HCT116 (cell line): ENCODE measurements around the gene KSR2. TPM values are rescaled to one million over a fixed set of nuclear protein-coding genes. Genes with fewer than 3 reads are reported as not detected.

ENCODE experiments used
- ATAC-seq: fragments of 200-7000 bp; cut with Tn5 transposase; 2 replicates; pipeline ENCODE4 v1.9.1; 2020; ENCODE audit warnings: mild to moderate bottlenecking, moderate library complexity
- BruUV-seq: library from RNA; stranded (reverse); fragments of 400-500 nt; replicated peaks from 2 replicates; lab custom pipeline; 2021; lab: Mats Ljungman, UMichigan
- CTCF ChIA-PET: fragments of 300-600 bp; sonication (Branson Sonifier 250); formaldehyde crosslinking; loops from one replicate; lab custom pipeline; 2021; ENCODE audit warnings: antibody characterized with exemption; lab: Charles Lee
- POLR2A ChIA-PET: fragments of 300-600, 350-600 bp; sonication (Branson Sonifier 250); formaldehyde crosslinking; loops from one replicate; lab custom pipeline; 2021; ENCODE audit warnings: antibody characterized with exemption; lab: Charles Lee
- RAD21 ChIA-PET, 2 experiments: fragments of 300-600 bp; sonication (Branson Sonifier 250); formaldehyde crosslinking; loops; one replicate each; lab custom pipeline; 2023; ENCODE audit warnings: low total read pairs in 2 of 2; ENCODE audit not compliant: uncharacterized antibody in 2 of 2, unreplicated experiment in 2 of 2, low non-redundant PET in 1 of 2; lab: Charles Lee
- DNase-seq: peaks from one replicate; pipeline ENCODE4 v3.0.0-alpha.2; 2010; ENCODE audit warnings: low read depth, low spot score
- H2AFZ ChIP-seq: fragments of 200-600 bp; shearing (Covaris generic), sonication (generic); 2 replicates; pipeline ENCODE4 v1.6.1; 2017; ENCODE audit warnings: low read depth, mixed run types, mixed read lengths, antibody characterized with exemption, low read length; ENCODE audit not compliant: poor library complexity, severe bottlenecking
- H3K27ac ChIP-seq: 2 replicates; pipeline ENCODE4 v1.5.1; 2012; ENCODE audit warnings: low read depth, low read length
- H3K27me3 ChIP-seq: fragments of 200-600 bp; sonication (generic); 2 replicates; pipeline ENCODE4 v1.6.1; 2016; ENCODE audit warnings: mixed run types, low read length, mixed read lengths; ENCODE audit not compliant: insufficient read depth
- H3K36me3 ChIP-seq, 2 experiments: fragments of 200-500 bp in 1 of 2; fragments of 200-600 bp in 1 of 2; sonication (Bioruptor generic) in 1 of 2; sonication (generic) in 1 of 2; 2 replicates each; pipeline versions ENCODE4 v1.5.1 to v1.6.1; 2014 to 2016; ENCODE audit warnings: low read length in 2 of 2, inconsistent platforms in 1 of 2, mixed read lengths in 1 of 2, mixed run types in 1 of 2; ENCODE audit not compliant: insufficient read depth in 2 of 2, control insufficient read depth in 1 of 2
- H3K4me1 ChIP-seq, 2 experiments: fragments of 200-600 bp in 1 of 2; sonication (generic) in 1 of 2; 2 replicates each; pipeline versions ENCODE4 v1.5.1 to v1.6.1; 2012 to 2017; ENCODE audit warnings: low read length in 2 of 2, inconsistent platforms in 1 of 2, mild to moderate bottlenecking in 1 of 2, mixed read lengths in 1 of 2, mixed run types in 1 of 2, moderate library complexity in 1 of 2; ENCODE audit not compliant: insufficient read depth in 2 of 2, control insufficient read depth in 1 of 2
- H3K4me2 ChIP-seq: fragments of 200-600 bp; sonication (generic); 2 replicates; pipeline ENCODE4 v1.6.1; 2017; ENCODE audit warnings: mixed run types, low read length, mixed read lengths
- H3K4me3 ChIP-seq, 2 experiments: fragments of 200-600 bp in 1 of 2; sonication (generic) in 1 of 2; replicated peaks in 1 of 2; 2 replicates each; pipeline ENCODE4 v1.5.1; 2011 to 2016; ENCODE audit warnings: low read length in 2 of 2, control low read depth in 1 of 2, low read depth in 1 of 2, mild to moderate bottlenecking in 1 of 2, mixed read lengths in 1 of 2, mixed run types in 1 of 2
- H3K79me2 ChIP-seq: fragments of 200-600 bp; sonication (generic); 2 replicates; pipeline ENCODE4 v1.6.1; 2017; ENCODE audit warnings: mild to moderate bottlenecking, mixed run types, low read length, moderate library complexity, mixed read lengths; ENCODE audit not compliant: insufficient read depth
- H3K9ac ChIP-seq: fragments of 200-600 bp; sonication (generic); 2 replicates; pipeline ENCODE4 v1.6.1; 2016; ENCODE audit warnings: low read length, mixed read lengths
- H3K9me2 ChIP-seq: fragments of 200-600 bp; sonication (generic), shearing (Covaris generic); 2 replicates; pipeline ENCODE4 v1.6.1; 2017; ENCODE audit warnings: mixed run types, mild to moderate bottlenecking, moderate library complexity; ENCODE audit not compliant: insufficient read depth
- H3K9me3 ChIP-seq, 2 experiments: fragments of 200-500 bp in 1 of 2; fragments of 200-600 bp in 1 of 2; sonication (Bioruptor generic) in 1 of 2; sonication (generic) in 1 of 2; 2 replicates each; pipeline ENCODE4 v1.6.1; 2014 to 2017; ENCODE audit warnings: low read length in 2 of 2, mixed read lengths in 2 of 2, inconsistent platforms in 1 of 2, low read depth in 1 of 2, mild to moderate bottlenecking in 1 of 2, mixed run types in 1 of 2, moderate library complexity in 1 of 2; ENCODE audit not compliant: control insufficient read depth in 1 of 2, insufficient read depth in 1 of 2
- H4K20me1 ChIP-seq: fragments of 200-600 bp; sonication (generic), shearing (Covaris generic); 2 replicates; pipeline ENCODE4 v1.6.1; 2017; ENCODE audit warnings: mixed run types, mild to moderate bottlenecking, moderate library complexity; ENCODE audit not compliant: insufficient read depth
- ATF3 ChIP-seq: IDR thresholded peaks from 2 replicates; pipeline ENCODE4 v1.6.1; 2012
- CBX3 ChIP-seq: IDR thresholded peaks from 2 replicates; pipeline ENCODE4 v1.6.1; 2012; ENCODE audit warnings: low read depth
- CTCF ChIP-seq, 3 experiments: fragments of 200-600 bp in 1 of 3; sonication (generic) in 1 of 3; IDR thresholded peaks in 2 of 3; conservative IDR thresholded peaks in 1 of 3; 2 replicates each; pipeline ENCODE4 v1.5.1; 2012 to 2017; ENCODE audit warnings: low read depth in 2 of 3, low read length in 2 of 3, antibody characterized with exemption in 1 of 3, borderline replicate concordance in 1 of 3, control low read depth in 1 of 3, mild to moderate bottlenecking in 1 of 3, mixed read lengths in 1 of 3, mixed run types in 1 of 3, moderate library complexity in 1 of 3; ENCODE audit not compliant: insufficient read depth in 1 of 3
- EGR1 ChIP-seq: IDR thresholded peaks from 2 replicates; pipeline ENCODE4 v1.6.1; 2012; ENCODE audit warnings: low read depth
- EZH2 ChIP-seq: fragments of 200-600 bp; sonication (generic); IDR thresholded peaks from 2 replicates; pipeline ENCODE4 v1.6.1; 2017; ENCODE audit warnings: antibody characterized with exemption, mixed run types
- EZH2phosphoT487 ChIP-seq: fragments of 200-600 bp; IDR thresholded peaks from 2 replicates; pipeline ENCODE4 v1.6.1; 2018; ENCODE audit warnings: antibody characterized with exemption, borderline replicate concordance
- FOSL1 ChIP-seq: IDR thresholded peaks from 2 replicates; pipeline ENCODE4 v1.6.1; 2012; ENCODE audit warnings: low read depth
- JUND ChIP-seq: IDR thresholded peaks from 2 replicates; pipeline ENCODE4 v1.6.1; 2012
- MAX ChIP-seq: IDR thresholded peaks from 2 replicates; pipeline ENCODE4 v1.6.1; 2012
- POLR2A ChIP-seq: IDR thresholded peaks from 2 replicates; pipeline ENCODE4 v1.7.0; 2011; ENCODE audit warnings: borderline replicate concordance; ENCODE audit not compliant: insufficient read depth, insufficient read length; ENCODE audit errors: extremely low read depth
- POLR2AphosphoS5 ChIP-seq: IDR thresholded peaks from 2 replicates; pipeline ENCODE4 v1.6.1; 2011; ENCODE audit warnings: mild to moderate bottlenecking, low read depth, low read length, moderate library complexity
- RAD21 ChIP-seq: IDR thresholded peaks from 2 replicates; pipeline ENCODE4 v1.6.1; 2012; ENCODE audit warnings: low read depth, mild to moderate bottlenecking
- SRF ChIP-seq: IDR thresholded peaks from 2 replicates; pipeline ENCODE4 v1.6.1; 2012; ENCODE audit warnings: low read depth
- TCF7L2 ChIP-seq: IDR thresholded peaks from 2 replicates; pipeline ENCODE4 v1.7.0; 2011; ENCODE audit warnings: borderline replicate concordance, inconsistent platforms; ENCODE audit not compliant: insufficient read depth, insufficient read length; ENCODE audit errors: extremely low read depth
- ZFX ChIP-seq: fragments of 450-650 bp; IDR thresholded peaks from 2 replicates; pipeline ENCODE4 v1.6.1; 2017
- intact Hi-C: fragments of 100-400 bp; cut with micrococcal nuclease; formaldehyde crosslinking; loops from 2 replicates; pipeline ENCODE4 v1.10.0; 2022
- total RNA-seq: library from RNA; stranded (reverse); gene quantifications from one replicate; pipeline ENCODE4 v1.2.1, GENCODE V29; 2021; ENCODE audit not compliant: unreplicated experiment

The KSR2 gene
- total RNA-seq, 1 experiment from 2014 or later: 10.1 TPM

GRCh38 chr12:117836999-117837736, 131.6 kb downstream of the KSR2 start:
- TF ChIP-seq CTCF (IDR thresholded peaks at IDR 0.05 in 2 of 3, conservative IDR thresholded peaks at IDR 0.05 in 1 of 3; ENCODE audit: borderline replicate concordance in 1 of 3, insufficient read depth in 1 of 3, low read depth in 2 of 3, low read length in 2 of 3) (peak; percentile 89 to 99 (median 98)), RAD21 (peak; percentile 95), ZFX (no peak)
- Histone ChIP-seq H3K9me3 (no peaks in the 10 kb centered on the region), H3K4me3 (no peak overlapping the region), H3K36me3 (no peaks in the 10 kb centered on the region), H3K27ac (no peak overlapping the region), H3K9ac (no peak overlapping the region), H4K20me1 (no peaks in the 10 kb centered on the region), H3K79me2 (no peaks in the 10 kb centered on the region), H3K9me2 (no peaks in the 10 kb centered on the region), H3K4me2 (no peak overlapping the region), H2AFZ (no peak overlapping the region), H3K4me1 (peaks cover 3 to 15% of the 10 kb centered on the region in 2 experiments; a peak in 2 of 4 replicates), H3K27me3 (no peaks in the 10 kb centered on the region)
- DNase-seq: peak; percentile 39
- POLR2A ChIA-PET: no interaction called here
- CTCF ChIA-PET: interaction anchor here (0.7 to 2.4 kb wide), 23 partner anchors 8 to 626 kb away, joined by 3 to 40 read pairs (median 5); no protein-coding TSS in a partner anchor
- intact Hi-C loops: loop anchor here (1.0 to 5.0 kb wide), 6 partner anchors 165 to 682 kb away; no protein-coding TSS in a partner anchor
- peak; percentile 86 for ATAC-seq
- RAD21 ChIA-PET: interaction anchor here (0.6 to 1.8 kb wide), 4 partner anchors 13 to 470 kb away, joined by 3 to 7 read pairs (median 4); no protein-coding TSS in a partner anchor
- no TSS peak for BruUV-seq

GRCh38 chr12:117836476-117836875, 132.3 kb downstream of the KSR2 start:
- CTCF ChIA-PET: interaction anchor here (1.3 to 2.4 kb wide), 10 partner anchors 13 to 626 kb away, joined by 4 to 40 read pairs (median 8); no protein-coding TSS in a partner anchor
- Histone ChIP-seq H4K20me1 (no peaks in the 10 kb centered on the region), H3K36me3 (no peaks in the 10 kb centered on the region), H3K4me2 (no peak overlapping the region), H2AFZ (no peak overlapping the region), H3K9ac (no peak overlapping the region), H3K27me3 (no peaks in the 10 kb centered on the region), H3K9me3 (no peaks in the 10 kb centered on the region), H3K4me3 (no peak overlapping the region), H3K9me2 (no peaks in the 10 kb centered on the region), H3K79me2 (no peaks in the 10 kb centered on the region), H3K27ac (no peak overlapping the region), H3K4me1 (peaks cover 3 to 15% of the 10 kb centered on the region in 2 experiments; a peak in 2 of 4 replicates)
- no peak for ATAC-seq
- no TSS peak for BruUV-seq
- POLR2A ChIA-PET: no interaction called here
- DNase-seq: no peak
- intact Hi-C loops: loop anchor here (5.0 kb wide), 3 partner anchors 164 to 599 kb away; no protein-coding TSS in a partner anchor
- RAD21 ChIA-PET: interaction anchor here in 1 of 2 experiments (1.8 kb wide), 1 partner anchor 470 kb away, joined by 7 read pairs; no protein-coding TSS in a partner anchor
- no peak for TF ChIP-seq SRF
- no peak for TF ChIP-seq EGR1
- TF ChIP-seq EZH2: no peak
- TF ChIP-seq TCF7L2: no peak
- no peak for TF ChIP-seq POLR2AphosphoS5
- TF ChIP-seq EZH2phosphoT487: no peak
- no peak for TF ChIP-seq POLR2A
- no peak for TF ChIP-seq MAX
- no peak for TF ChIP-seq JUND
- TF ChIP-seq ATF3: no peak
- TF ChIP-seq CBX3: no peak
- TF ChIP-seq FOSL1: no peak
- TF ChIP-seq RAD21: no peak
- no peak for TF ChIP-seq ZFX
